Endodermal cell (in vitro differentiated cells): ENCODE data around the gene ASTL. TPM values are rescaled to one million over a fixed set of nuclear protein-coding genes. Genes with fewer than 3 reads are reported as not detected.

Source experiments
- DNase-seq: peaks from one replicate; pipeline ENCODE4 v3.0.0-alpha.2; 2017
- H3K27ac ChIP-seq: 2 replicates; pipeline ENCODE4 v1.5.1; 2013; ENCODE audit warnings: mild to moderate bottlenecking, low read depth, low read length, moderate library complexity
- H3K27me3 ChIP-seq: 2 replicates; pipeline ENCODE4 v1.6.1; 2013; ENCODE audit warnings: mild to moderate bottlenecking, low read length, moderate library complexity; ENCODE audit not compliant: insufficient read depth, control insufficient read depth, poor library complexity, severe bottlenecking
- H3K36me3 ChIP-seq: 2 replicates; pipeline ENCODE4 v1.7.0; 2013; ENCODE audit warnings: mild to moderate bottlenecking, low read length, moderate library complexity; ENCODE audit not compliant: control insufficient read depth, insufficient read depth
- H3K4me1 ChIP-seq: one replicate; pipeline ENCODE4 v1.7.0; 2013; ENCODE audit warnings: low read length; ENCODE audit not compliant: control insufficient read depth, insufficient read depth
- H3K4me3 ChIP-seq: 2 replicates; pipeline ENCODE4 v1.5.1; 2013; ENCODE audit warnings: mild to moderate bottlenecking, low read length, moderate library complexity
- H3K9ac ChIP-seq: 2 replicates; pipeline ENCODE4 v1.6.1; 2013; ENCODE audit warnings: mild to moderate bottlenecking, low read length, moderate library complexity; ENCODE audit not compliant: poor library complexity, severe bottlenecking; ENCODE audit errors: extremely low read depth
- H3K9me3 ChIP-seq: 2 replicates; pipeline ENCODE4 v1.6.1; 2013; ENCODE audit warnings: mild to moderate bottlenecking, low read length, moderate library complexity; ENCODE audit not compliant: control insufficient read depth
- H3K27ac Mint-ChIP-seq: 2 replicates; pipeline ENCODE4 v1.8.0; 2020; ENCODE audit warnings: mixed read lengths
- H3K27me3 Mint-ChIP-seq: 2 replicates; pipeline ENCODE4 v1.8.0; 2021; ENCODE audit warnings: mild to moderate bottlenecking, mixed read lengths; ENCODE audit not compliant: insufficient read depth
- H3K36me3 Mint-ChIP-seq: 2 replicates; pipeline ENCODE4 v1.8.0; 2020; ENCODE audit warnings: low read depth, mixed read lengths
- H3K4me1 Mint-ChIP-seq: 2 replicates; pipeline ENCODE4 v1.8.0; 2020; ENCODE audit warnings: mixed read lengths
- H3K4me3 Mint-ChIP-seq: 2 replicates; pipeline ENCODE4 v1.8.0; 2020; ENCODE audit warnings: mild to moderate bottlenecking, moderate library complexity, mixed read lengths
- H3K9me3 Mint-ChIP-seq: 2 replicates; pipeline ENCODE4 v1.8.0; 2020; ENCODE audit warnings: mild to moderate bottlenecking, mixed read lengths
- CTCF ChIP-seq: fragments of 200-600 bp; sonication (generic); conservative IDR thresholded peaks from 2 replicates; pipeline ENCODE4 v1.5.0; 2021; ENCODE audit warnings: antibody characterized with exemption, mild to moderate bottlenecking
- WGBS, 2 experiments: methylation state at CpG; one replicate each; pipeline versions ENCODE4 v1.1.5 to v1.1.7; 2013; ENCODE audit warnings: missing lambda C conversion rate in 2 of 2, mixed read lengths in 1 of 2; ENCODE audit not compliant: insufficient coverage in 1 of 2, insufficient read length in 1 of 2; 5-methylcytosine and 5-hydroxymethylcytosine counted together
- total RNA-seq, 2 donors: library from RNA; stranded (reverse); fragmentation: NEBNext Ultra II Directional in 1 of 2; extraction: Animal tissue kit (Norgen Biotek cat#: 25700) in 1 of 2; gene quantifications; 2 replicates in 1 of 2; 3 replicates in 1 of 2; pipeline ENCODE4 v1.2.1, GENCODE V29; 2021

Gene ASTL
- total RNA-seq, 2 donors from 2014 or later, result not detected

- Histone ChIP-seq H3K9ac (no peak overlapping the region), H3K27me3 (no peaks in the 10 kb centered on the region), H3K9me3 (no peaks in the 10 kb centered on the region), H3K4me1 (peaks cover 8% of the 10 kb centered on the region), H3K4me3 (no peak overlapping the region), H3K27ac (no peak overlapping the region), H3K36me3 (no peaks in the 10 kb centered on the region)
- Mint-ChIP-seq H3K27me3 (peaks cover 3% of the 10 kb centered on the region), H3K4me1 (peaks cover 19% of the 10 kb centered on the region), H3K9me3 (peaks cover 10% of the 10 kb centered on the region), H3K27ac (no peak overlapping the region), H3K36me3 (no peaks in the 10 kb centered on the region), H3K4me3 (no peak overlapping the region)
- 88% methylated on average over 6 of the region's 8 CpGs; no CpG with 5 or more reads in 1 of the 2 experiments for WGBS, 2 experiments
- no peak for TF ChIP-seq CTCF
- no peak for DNase-seq
These were observed 32.1 kb downstream of the ASTL start for GRCh38 chr2:96105994-96106715.

- Histone ChIP-seq H3K27ac (no peak overlapping the region), H3K27me3 (no peaks in the 10 kb centered on the region), H3K4me3 (no peak overlapping the region), H3K4me1 (peaks cover 8% of the 10 kb centered on the region), H3K36me3 (no peaks in the 10 kb centered on the region), H3K9ac (no peak overlapping the region), H3K9me3 (no peaks in the 10 kb centered on the region)
- TF ChIP-seq CTCF, result no peak
- Mint-ChIP-seq H3K4me3 (no peak overlapping the region), H3K4me1 (peaks cover 19% of the 10 kb centered on the region), H3K9me3 (peaks cover 10% of the 10 kb centered on the region), H3K27ac (no peak overlapping the region), H3K36me3 (no peaks in the 10 kb centered on the region), H3K27me3 (peaks cover 5% of the 10 kb centered on the region)
- WGBS, 2 experiments, result 84 to 94% methylated on average over 2 to 3 of the region's 3 CpGs
- DNase-seq, result peak; percentile 33
These were observed 33.0 kb downstream of the ASTL start for GRCh38 chr2:96105152-96105915.

DNA sequence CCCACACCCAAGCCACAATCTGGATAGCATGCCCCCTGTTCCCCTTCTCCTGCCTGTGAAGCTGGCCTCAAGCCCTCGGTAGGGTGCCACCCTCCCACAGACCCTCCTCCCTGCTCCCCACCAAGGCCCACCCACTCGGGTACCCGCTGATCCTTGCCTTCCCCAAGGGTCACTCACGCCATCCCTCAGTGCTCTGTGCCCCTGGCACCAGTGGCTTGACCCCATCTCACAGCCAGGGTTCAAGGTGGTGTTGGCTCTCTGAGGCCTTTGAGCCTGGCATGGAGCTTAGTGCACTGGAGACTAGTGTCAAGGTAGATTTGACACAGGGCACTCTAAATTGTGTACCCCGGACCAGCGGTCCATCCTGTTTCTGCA, 33.8 kb downstream of the ASTL start:
- H3K27ac Mint-ChIP-seq, result no peak overlapping the region
- H3K4me1 ChIP-seq, result peaks cover 8% of the 10 kb centered on the region
- H3K27me3 ChIP-seq, result no peaks in the 10 kb centered on the region
- no peaks in the 10 kb centered on the region for H3K36me3 Mint-ChIP-seq
- peaks cover 5% of the 10 kb centered on the region for H3K27me3 Mint-ChIP-seq
- no peaks in the 10 kb centered on the region for H3K36me3 ChIP-seq
- no peak overlapping the region for H3K9ac ChIP-seq
- peak; percentile 42 for DNase-seq
- no peak for TF ChIP-seq CTCF
- no peak overlapping the region for H3K27ac ChIP-seq
- peaks cover 16% of the 10 kb centered on the region for H3K4me1 Mint-ChIP-seq
- peaks cover 10% of the 10 kb centered on the region for H3K9me3 Mint-ChIP-seq
- 89 to 100% methylated on average over 3 to 6 of the region's 6 CpGs for WGBS, 2 experiments
- no peak overlapping the region for H3K4me3 ChIP-seq
- no peaks in the 10 kb centered on the region for H3K9me3 ChIP-seq
- H3K4me3 Mint-ChIP-seq, result no peak overlapping the region
